GM23248 (cell line): Measurements from ENCODE around the gene UBR3.

ENCODE experiments used
- EZH2 ChIP-seq: fragments of 200-600 bp; sonication (generic); IDR thresholded peaks from 2 replicates; pipeline ENCODE4 v1.6.1; 2018; ENCODE audit warnings: antibody characterized with exemption, mild to moderate bottlenecking; ENCODE audit not compliant: insufficient read depth, poor library complexity, severe bottlenecking
- EZH2phosphoT487 ChIP-seq: fragments of 200-600 bp; sonication (generic); IDR thresholded peaks from 2 replicates; pipeline ENCODE4 v1.6.1; 2018; ENCODE audit warnings: antibody characterized with exemption, moderate library complexity, mild to moderate bottlenecking, low read depth; ENCODE audit not compliant: insufficient read depth

- TF ChIP-seq EZH2, result no peak
- no peak for TF ChIP-seq EZH2phosphoT487
Measured at GRCh38 chr2:170123593-170123992, 296.3 kb downstream of the UBR3 start.
